GM18520 (cell line): ENCODE data around the gene DUS1L.
A peak's percentile ranks its signal among the peaks of the same experiment; 100 is the strongest.

ENCODE experiments used
- ATAC-seq: cut with Tn5 transposase; IDR thresholded peaks from one replicate; pipeline ENCODE4 v1.9.1; 2021; ENCODE audit not compliant: unreplicated experiment

DUS1L gene

GRCh38 chr17:82029391-82029790 is 36.2 kb downstream of the DUS1L start:
- ATAC-seq, result no peak

GRCh38 chr17:82028966-82029365 is 36.6 kb downstream of the DUS1L start:
- no peak for ATAC-seq

- no peak for ATAC-seq
These were observed 37.4 kb downstream of the DUS1L start for GRCh38 chr17:82028246-82028645.

GRCh38 chr17:82025401-82026107 is 40.0 kb downstream of the DUS1L start:
- no peak for ATAC-seq

GRCh38 chr17:82024859-82025258 is 40.7 kb downstream of the DUS1L start:
- no peak for ATAC-seq

GRCh38 chr17:82023447-82024241 is 42.0 kb downstream of the DUS1L start:
- no peak for ATAC-seq

- peak; percentile 83 for ATAC-seq
These were observed 42.6 kb downstream of the DUS1L start, which contains the start of gene LRRC45 for GRCh38 chr17:82022981-82023446. Gene LRRC45, plus strand, starts transcription at chr17:82023305. Its CDS starts 339 bp downstream, at chr17:82023644.

GRCh38 chr17:82022310-82022980 is 43.2 kb downstream of the DUS1L start, which contains the start of gene CENPX:
Gene CENPX, minus strand, starts transcription at chr17:82022878. Its CDS starts 17 bp downstream, at chr17:82022861.
- ATAC-seq, result no peak

GRCh38 chr17:82021900-82022309 is 43.7 kb downstream of the DUS1L start:
- no peak for ATAC-seq

- no peak for ATAC-seq
These were observed 44.3 kb downstream of the DUS1L start for GRCh38 chr17:82021107-82021899.

GRCh38 chr17:82020572-82021106 is 45.0 kb downstream of the DUS1L start:
- ATAC-seq, result no peak

GRCh38 chr17:82019690-82020571 is 45.7 kb downstream of the DUS1L start:
- no peak for ATAC-seq

- ATAC-seq, result no peak
These were observed 46.5 kb downstream of the DUS1L start for GRCh38 chr17:82018989-82019689.

- no peak for ATAC-seq
These were observed 47.2 kb downstream of the DUS1L start for GRCh38 chr17:82018152-82018988.

GRCh38 chr17:82017612-82018151 is 47.9 kb downstream of the DUS1L start:
- ATAC-seq, result no peak

- ATAC-seq, result no peak
These were observed 48.6 kb downstream of the DUS1L start for GRCh38 chr17:82016875-82017459.
